Small intestine (tissue), 7 donors: ENCODE results near the gene ZNF791. TPM values are rescaled to one million over a fixed set of nuclear protein-coding genes. Genes with fewer than 3 reads are reported as not detected.

Experiments
- DNase-seq, 2 donors: peaks; one replicate each; pipeline versions ENCODE4 v3.0.0 to v3.0.0-alpha.2; 2013
- FAIRE-seq: peaks from 2 replicates; lab custom pipeline; 2012; peaks lifted over from hg19 to GRCh38; lab: Jason Lieb, UNC
- H3K27ac ChIP-seq, 3 donors: one replicate each; pipeline ENCODE4 v1.5.1; 2013; ENCODE audit warnings: low read length in 2 of 3, mild to moderate bottlenecking in 2 of 3, control low read depth in 1 of 3, inconsistent platforms in 1 of 3, low read depth in 1 of 3, moderate library complexity in 1 of 3
- H3K27me3 ChIP-seq, 3 donors: one replicate each; pipeline ENCODE4 v1.6.1; 2013; ENCODE audit warnings: low read length in 3 of 3, inconsistent platforms in 1 of 3; ENCODE audit not compliant: control insufficient read depth in 3 of 3, insufficient read depth in 3 of 3
- H3K36me3 ChIP-seq, 3 donors: one replicate each; pipeline ENCODE4 v1.6.1; 2013; ENCODE audit warnings: low read length in 3 of 3, inconsistent platforms in 1 of 3, low read depth in 1 of 3, mild to moderate bottlenecking in 1 of 3, moderate library complexity in 1 of 3; ENCODE audit not compliant: control insufficient read depth in 3 of 3, insufficient read depth in 2 of 3
- H3K4me1 ChIP-seq, 3 donors: one replicate each; pipeline ENCODE4 v1.6.1; 2013; ENCODE audit warnings: low read length in 2 of 3, inconsistent platforms in 1 of 3, low read depth in 1 of 3, mild to moderate bottlenecking in 1 of 3, moderate library complexity in 1 of 3; ENCODE audit not compliant: control insufficient read depth in 3 of 3, insufficient read depth in 2 of 3
- H3K4me3 ChIP-seq, 3 donors: one replicate each; pipeline ENCODE4 v1.5.1; 2013; ENCODE audit warnings: low read length in 3 of 3, control low read depth in 1 of 3, inconsistent platforms in 1 of 3, low read depth in 1 of 3, mild to moderate bottlenecking in 1 of 3, moderate library complexity in 1 of 3
- H3K9me3 ChIP-seq, 2 donors: one replicate each; pipeline ENCODE4 v1.6.1; 2013; ENCODE audit warnings: low read depth in 1 of 2, low read length in 1 of 2; ENCODE audit not compliant: control insufficient read depth in 2 of 2, insufficient read depth in 1 of 2
- WGBS, 3 donors: extraction: QIAGEN DNeasy Blood & Tissue Kit; methylation state at CpG; one replicate each; pipeline ENCODE4 v1.1.7; 2013; 5-methylcytosine and 5-hydroxymethylcytosine counted together
- polyA plus RNA-seq, 4 donors: library from polyadenylated mRNA; stranded (reverse) in 3 of 4; unstranded in 1 of 4; fragments of 200-250 nt in 3 of 4; fragments of 120-200 nt in 1 of 4; gene quantifications; one replicate each; pipeline versions ENCODE4 v1.2.1 to v1.2.3, GENCODE V29; 2013
- donor health status: healthy with polysubstance abuse.
- donor health status: control.
- donor health status: control.
- donor health status: Bipolar disorder and iron deficiency.
- donor health status: healthy.

ZNF791 gene
- polyA plus RNA-seq, 4 donors, result 4.7 to 17.7 (median 5.8) TPM

- Histone ChIP-seq H3K27ac (peak within 1 kb of the TSS; percentile 94 to 99 (median 98)), H3K4me1 (no peaks in the 10 kb centered on the region), H3K36me3 (peaks cover 4 to 40% (median 10%) of the 10 kb centered on the region in 3 donors), H3K27me3 (no peaks in the 10 kb centered on the region), H3K9me3 (no peaks in the 10 kb centered on the region), H3K4me3 (peak within 1 kb of the TSS; percentile 85 to 93 (median 87))
- WGBS, 3 donors, result 0 to 1% (median 0%) methylated on average over 65 to 68 of the region's 68 CpGs
- FAIRE-seq (no peak), DNase-seq (peak; percentile 97 to 98)
These were observed 70.6 kb downstream of the ZNF791 start, which contains the start of gene DHPS for GRCh38 chr19:12681074-12681987. Gene DHPS, minus strand, starts transcription at chr19:12681880. Its CDS starts 114 bp downstream, at chr19:12681766.

Other genes starting within 250 kb of the ZNF791 start
- gene ZNF442, start 245.2 kb upstream of the ZNF791 start, polyA plus RNA-seq, result 1 to 10 TPM in 2 of 4 donors, not detected in 2; 1.0 to 3.0 TPM
- gene ZNF799, start 209.6 kb upstream of the ZNF791 start, polyA plus RNA-seq, result 1 to 10 TPM; 2.4 to 9.6 (median 5.4) TPM
- 1 to 10 TPM; 1.6 to 7.3 (median 2.4) TPM for gene ZNF443, start 169.9 kb upstream of the ZNF791 start, polyA plus RNA-seq
- gene ZNF709, start 126.1 kb upstream of the ZNF791 start, polyA plus RNA-seq, result 1 to 10 TPM in 1 of 4 donors, under 1 TPM in 1, not detected in 2; 0.76 to 2.9 TPM
- 10 to 100 TPM in 2 of 4 donors, 1 to 10 TPM in 2; 6.5 to 14.9 (median 11.3) TPM for gene ZNF564, start 59.4 kb upstream of the ZNF791 start, polyA plus RNA-seq
- gene ZNF490, start 107 bp upstream of the ZNF791 start, polyA plus RNA-seq, result 1 to 10 TPM in 2 of 4 donors, under 1 TPM in 1, not detected in 1; 0.45 to 3.0 (median 1.0) TPM
- 10 to 100 TPM; 42.7 to 64.8 (median 51.0) TPM for gene MAN2B1, start 55.8 kb downstream of the ZNF791 start, polyA plus RNA-seq
- gene WDR83, start 55.9 kb downstream of the ZNF791 start, polyA plus RNA-seq, result 10 to 100 TPM; 10.9 to 23.8 (median 19.9) TPM
- gene DHPS, start 71.0 kb downstream of the ZNF791 start, polyA plus RNA-seq, result 10 to 100 TPM; 61.5 to 96.9 (median 66.8) TPM
- gene GNG14, start 77.1 kb downstream of the ZNF791 start, polyA plus RNA-seq, result not detected
- gene FBXW9, start 85.7 kb downstream of the ZNF791 start, polyA plus RNA-seq, result 10 to 100 TPM in 1 of 4 donors, 1 to 10 TPM in 3; 4.5 to 11.8 (median 7.2) TPM
- 10 to 100 TPM in 3 of 4 donors, 1 to 10 TPM in 1; 9.8 to 41.3 (median 19.7) TPM for gene TNPO2, start 113.0 kb downstream of the ZNF791 start, polyA plus RNA-seq
- gene TRIR, start 123.8 kb downstream of the ZNF791 start, polyA plus RNA-seq, result 100 to 1,000 TPM; 210 to 376 (median 282) TPM
- gene GET3, start 126.6 kb downstream of the ZNF791 start, polyA plus RNA-seq, result 10 to 100 TPM; 62.1 to 85.4 (median 69.8) TPM
- 1 to 10 TPM in 1 of 4 donors, under 1 TPM in 2, not detected in 1; 0.10 to 3.4 (median 0.16) TPM for gene BEST2, start 140.9 kb downstream of the ZNF791 start, polyA plus RNA-seq
- gene HOOK2, start 164.6 kb downstream of the ZNF791 start, polyA plus RNA-seq, result 100 to 1,000 TPM in 3 of 4 donors, 10 to 100 TPM in 1; 61.8 to 206 (median 167) TPM
- gene JUNB, start 180.6 kb downstream of the ZNF791 start, polyA plus RNA-seq, result 100 to 1,000 TPM in 2 of 4 donors, 10 to 100 TPM in 2; 44.7 to 234 (median 135) TPM
- 100 to 1,000 TPM; 285 to 523 (median 416) TPM for gene PRDX2, start 190.9 kb downstream of the ZNF791 start, polyA plus RNA-seq
- 1 to 10 TPM in 3 of 4 donors, not detected in 1; 2.9 to 4.0 (median 3.1) TPM for gene THSD8, start 191.1 kb downstream of the ZNF791 start, polyA plus RNA-seq
- gene RNASEH2A, start 195.7 kb downstream of the ZNF791 start, polyA plus RNA-seq, result 10 to 100 TPM in 2 of 4 donors, 1 to 10 TPM in 2; 3.1 to 22.3 (median 12.8) TPM
- 1 to 10 TPM in 1 of 4 donors, under 1 TPM in 2, not detected in 1; 0.64 to 1.7 (median 0.67) TPM for gene RTBDN, start 223.7 kb downstream of the ZNF791 start, polyA plus RNA-seq
- gene MAST1, start 227.6 kb downstream of the ZNF791 start, polyA plus RNA-seq, result 1 to 10 TPM in 2 of 4 donors, under 1 TPM in 2; 0.54 to 3.3 (median 0.95) TPM